Neural cell (in vitro differentiated cells): ENCODE results near the gene PRMT9.

Source experiments
- CTCF ChIP-seq: fragments of 450-650 bp; IDR thresholded peaks from 2 replicates; pipeline ENCODE4 v1.5.1; 2014; ENCODE audit warnings: antibody characterized with exemption, mild to moderate bottlenecking, moderate library complexity; ENCODE audit not compliant: poor library complexity, severe bottlenecking
- EZH2 ChIP-seq: fragments of 200-600, 300-800 bp; shearing (Covaris generic), sonication (generic); IDR thresholded peaks from 2 replicates; pipeline ENCODE4 v1.6.1; 2014; ENCODE audit warnings: antibody characterized with exemption, low read length, borderline replicate concordance, mild to moderate bottlenecking; ENCODE audit not compliant: insufficient read depth, poor library complexity, severe bottlenecking

GRCh38 chr4:147639388-147639787, 44.6 kb downstream of the PRMT9 start:
- TF ChIP-seq EZH2 (no peak), CTCF (no peak)
